Gastroesophageal sphincter (tissue), 3 donors: ENCODE results near the gene BIN2.

Experiments used
- EP300 ChIP-seq: sonication (generic); formaldehyde crosslinking; IDR thresholded peaks from one replicate; pipeline ENCODE4 v1.6.1; 2017; ENCODE audit warnings: antibody characterized with exemption, mild to moderate bottlenecking
- POLR2A ChIP-seq, 2 donors: fragments of 450-650 bp; IDR thresholded peaks; one replicate each; pipeline ENCODE4 v1.6.1; 2017; ENCODE audit warnings: antibody characterized with exemption in 2 of 2, mild to moderate bottlenecking in 2 of 2, moderate library complexity in 1 of 2
- POLR2AphosphoS5 ChIP-seq: sonication (generic); formaldehyde crosslinking; IDR thresholded peaks from one replicate; pipeline ENCODE4 v1.6.1; 2017; ENCODE audit warnings: antibody characterized with exemption
- TF ChIP-seq, protein P1 (sequence below), 4 experiments: fragments of 200-600 bp in 2 of 4; fragments of 450-650 bp in 2 of 4; sonication (generic) in 1 of 4; IDR thresholded peaks; one replicate each; pipeline ENCODE4 v1.5.1; 2017 to 2019; ENCODE audit warnings: antibody characterized with exemption in 4 of 4, mild to moderate bottlenecking in 2 of 4, moderate library complexity in 2 of 4

- TF ChIP-seq, protein P1, sequence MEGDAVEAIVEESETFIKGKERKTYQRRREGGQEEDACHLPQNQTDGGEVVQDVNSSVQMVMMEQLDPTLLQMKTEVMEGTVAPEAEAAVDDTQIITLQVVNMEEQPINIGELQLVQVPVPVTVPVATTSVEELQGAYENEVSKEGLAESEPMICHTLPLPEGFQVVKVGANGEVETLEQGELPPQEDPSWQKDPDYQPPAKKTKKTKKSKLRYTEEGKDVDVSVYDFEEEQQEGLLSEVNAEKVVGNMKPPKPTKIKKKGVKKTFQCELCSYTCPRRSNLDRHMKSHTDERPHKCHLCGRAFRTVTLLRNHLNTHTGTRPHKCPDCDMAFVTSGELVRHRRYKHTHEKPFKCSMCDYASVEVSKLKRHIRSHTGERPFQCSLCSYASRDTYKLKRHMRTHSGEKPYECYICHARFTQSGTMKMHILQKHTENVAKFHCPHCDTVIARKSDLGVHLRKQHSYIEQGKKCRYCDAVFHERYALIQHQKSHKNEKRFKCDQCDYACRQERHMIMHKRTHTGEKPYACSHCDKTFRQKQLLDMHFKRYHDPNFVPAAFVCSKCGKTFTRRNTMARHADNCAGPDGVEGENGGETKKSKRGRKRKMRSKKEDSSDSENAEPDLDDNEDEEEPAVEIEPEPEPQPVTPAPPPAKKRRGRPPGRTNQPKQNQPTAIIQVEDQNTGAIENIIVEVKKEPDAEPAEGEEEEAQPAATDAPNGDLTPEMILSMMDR (IDR thresholded peaks at IDR 0.05): no peak
- TF ChIP-seq POLR2AphosphoS5: no peak
- no peak for TF ChIP-seq EP300
- no peak for TF ChIP-seq POLR2A (IDR thresholded peaks at IDR 0.05)
Observed at GRCh38 chr12:51320311-51320694, 3.7 kb downstream of the BIN2 start.
